ENCODE results near the gene TMEM259. TPM values are rescaled to one million over a fixed set of nuclear protein-coding genes. Genes with fewer than 3 reads are reported as not detected.

The TMEM259 gene
- total and polyA plus RNA-seq, 2 of the 13 experiments (the other 11 are each of a cell fraction or from before 2014, with no cell fraction given), result 64.7 to 164 TPM

DNA sequence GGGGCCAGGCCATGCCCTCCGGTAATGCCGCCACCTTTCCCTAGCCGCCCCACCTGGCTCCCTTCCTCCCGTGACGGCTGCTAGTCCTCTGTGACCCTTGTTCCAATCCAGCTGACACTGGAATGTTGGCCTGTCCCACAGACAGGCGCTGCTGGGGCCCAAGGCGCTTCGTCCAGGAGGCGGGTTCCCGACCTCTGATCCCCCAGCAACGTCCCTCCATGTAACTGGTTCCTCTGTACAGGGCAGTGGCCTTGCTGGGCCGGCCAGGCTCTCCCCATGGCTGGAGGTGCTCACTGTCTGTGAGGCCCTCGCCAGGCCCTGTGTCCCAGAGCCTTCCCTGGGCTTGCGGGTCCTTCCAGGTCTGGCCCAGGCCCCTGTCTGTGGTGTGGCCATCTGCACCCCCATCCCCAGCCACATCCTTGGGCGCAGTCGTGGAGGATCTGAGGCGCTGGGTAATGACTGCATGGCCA, 27.5 kb downstream of the TMEM259 start (continued):
- TF ChIP-seq, protein P1, sequence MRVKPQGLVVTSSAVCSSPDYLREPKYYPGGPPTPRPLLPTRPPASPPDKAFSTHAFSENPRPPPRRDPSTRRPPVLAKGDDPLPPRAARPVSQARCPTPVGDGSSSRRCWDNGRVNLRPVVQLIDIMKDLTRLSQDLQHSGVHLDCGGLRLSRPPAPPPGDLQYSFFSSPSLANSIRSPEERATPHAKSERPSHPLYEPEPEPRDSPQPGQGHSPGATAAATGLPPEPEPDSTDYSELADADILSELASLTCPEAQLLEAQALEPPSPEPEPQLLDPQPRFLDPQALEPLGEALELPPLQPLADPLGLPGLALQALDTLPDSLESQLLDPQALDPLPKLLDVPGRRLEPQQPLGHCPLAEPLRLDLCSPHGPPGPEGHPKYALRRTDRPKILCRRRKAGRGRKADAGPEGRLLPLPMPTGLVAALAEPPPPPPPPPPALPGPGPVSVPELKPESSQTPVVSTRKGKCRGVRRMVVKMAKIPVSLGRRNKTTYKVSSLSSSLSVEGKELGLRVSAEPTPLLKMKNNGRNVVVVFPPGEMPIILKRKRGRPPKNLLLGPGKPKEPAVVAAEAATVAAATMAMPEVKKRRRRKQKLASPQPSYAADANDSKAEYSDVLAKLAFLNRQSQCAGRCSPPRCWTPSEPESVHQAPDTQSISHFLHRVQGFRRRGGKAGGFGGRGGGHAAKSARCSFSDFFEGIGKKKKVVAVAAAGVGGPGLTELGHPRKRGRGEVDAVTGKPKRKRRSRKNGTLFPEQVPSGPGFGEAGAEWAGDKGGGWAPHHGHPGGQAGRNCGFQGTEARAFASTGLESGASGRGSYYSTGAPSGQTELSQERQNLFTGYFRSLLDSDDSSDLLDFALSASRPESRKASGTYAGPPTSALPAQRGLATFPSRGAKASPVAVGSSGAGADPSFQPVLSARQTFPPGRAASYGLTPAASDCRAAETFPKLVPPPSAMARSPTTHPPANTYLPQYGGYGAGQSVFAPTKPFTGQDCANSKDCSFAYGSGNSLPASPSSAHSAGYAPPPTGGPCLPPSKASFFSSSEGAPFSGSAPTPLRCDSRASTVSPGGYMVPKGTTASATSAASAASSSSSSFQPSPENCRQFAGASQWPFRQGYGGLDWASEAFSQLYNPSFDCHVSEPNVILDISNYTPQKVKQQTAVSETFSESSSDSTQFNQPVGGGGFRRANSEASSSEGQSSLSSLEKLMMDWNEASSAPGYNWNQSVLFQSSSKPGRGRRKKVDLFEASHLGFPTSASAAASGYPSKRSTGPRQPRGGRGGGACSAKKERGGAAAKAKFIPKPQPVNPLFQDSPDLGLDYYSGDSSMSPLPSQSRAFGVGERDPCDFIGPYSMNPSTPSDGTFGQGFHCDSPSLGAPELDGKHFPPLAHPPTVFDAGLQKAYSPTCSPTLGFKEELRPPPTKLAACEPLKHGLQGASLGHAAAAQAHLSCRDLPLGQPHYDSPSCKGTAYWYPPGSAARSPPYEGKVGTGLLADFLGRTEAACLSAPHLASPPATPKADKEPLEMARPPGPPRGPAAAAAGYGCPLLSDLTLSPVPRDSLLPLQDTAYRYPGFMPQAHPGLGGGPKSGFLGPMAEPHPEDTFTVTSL (CRISPR knock-in tag; IDR thresholded peaks at IDR 0.05; ENCODE audit: borderline replicate concordance), result no peak
- TF ChIP-seq MEIS2 (CRISPR knock-in tag; IDR thresholded peaks at IDR 0.05) (no peak), TBX2 (CRISPR knock-in tag; IDR thresholded peaks at IDR 0.05; ENCODE audit: borderline replicate concordance) (no peak), GABPB1 (CRISPR knock-in tag; IDR thresholded peaks at IDR 0.05) (peak; percentile 47; the same call in 1 of the 2 replicates), ONECUT2 (CRISPR knock-in tag; IDR thresholded peaks at IDR 0.05) (no peak), THYN1 (CRISPR knock-in tag; IDR thresholded peaks at IDR 0.05; ENCODE audit: borderline replicate concordance, low read depth) (no peak), FOXA3 (CRISPR knock-in tag; IDR thresholded peaks at IDR 0.05) (no peak; the same call in 1 of the 2 replicates), MAFG (CRISPR knock-in tag; IDR thresholded peaks at IDR 0.05) (no peak), GATA4 (IDR thresholded peaks at IDR 0.05; ENCODE audit: borderline replicate concordance, low read depth) (no peak), ZSCAN30 (CRISPR knock-in tag; IDR thresholded peaks at IDR 0.05) (no peak), ZNF850 (CRISPR knock-in tag; conservative IDR thresholded peaks at IDR 0.05) (no peak), ZNF589 (CRISPR knock-in tag; conservative IDR thresholded peaks at IDR 0.05) (no peak), KDM1A (CRISPR knock-in tag; IDR thresholded peaks at IDR 0.05) (no peak), KDM5B (CRISPR knock-in tag; IDR thresholded peaks at IDR 0.05; ENCODE audit: borderline replicate concordance) (no peak), TBL1XR1 (IDR thresholded peaks at IDR 0.05; ENCODE audit: borderline replicate concordance, low read length, partially characterized antibody) (no peak), RORA (CRISPR knock-in tag; IDR thresholded peaks at IDR 0.05) (no peak)
- TF ChIP-seq, protein P2, sequence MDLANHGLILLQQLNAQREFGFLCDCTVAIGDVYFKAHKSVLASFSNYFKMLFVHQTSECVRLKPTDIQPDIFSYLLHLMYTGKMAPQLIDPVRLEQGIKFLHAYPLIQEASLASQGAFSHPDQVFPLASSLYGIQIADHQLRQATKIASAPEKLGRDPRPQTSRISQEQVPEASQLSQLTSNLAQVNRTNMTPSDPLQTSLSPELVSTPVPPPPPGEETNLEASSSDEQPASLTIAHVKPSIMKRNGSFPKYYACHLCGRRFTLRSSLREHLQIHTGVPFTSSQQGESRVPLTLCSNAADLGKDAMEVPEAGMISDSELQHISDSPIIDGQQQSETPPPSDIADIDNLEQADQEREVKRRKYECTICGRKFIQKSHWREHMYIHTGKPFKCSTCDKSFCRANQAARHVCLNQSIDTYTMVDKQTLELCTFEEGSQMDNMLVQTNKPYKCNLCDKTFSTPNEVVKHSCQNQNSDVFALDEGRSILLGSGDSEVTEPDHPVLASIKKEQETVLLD (CRISPR knock-in tag; IDR thresholded peaks at IDR 0.05; ENCODE audit: low read depth), result 0 out of 2 replicates have a peak, but pooled peaks have one; percentile 28
- TF ChIP-seq, protein P3, sequence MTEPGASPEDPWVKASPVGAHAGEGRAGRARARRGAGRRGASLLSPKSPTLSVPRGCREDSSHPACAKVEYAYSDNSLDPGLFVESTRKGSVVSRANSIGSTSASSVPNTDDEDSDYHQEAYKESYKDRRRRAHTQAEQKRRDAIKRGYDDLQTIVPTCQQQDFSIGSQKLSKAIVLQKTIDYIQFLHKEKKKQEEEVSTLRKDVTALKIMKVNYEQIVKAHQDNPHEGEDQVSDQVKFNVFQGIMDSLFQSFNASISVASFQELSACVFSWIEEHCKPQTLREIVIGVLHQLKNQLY (CRISPR knock-in tag; IDR thresholded peaks at IDR 0.05), result peak; percentile 53; the same call in 1 of the 2 replicates
- TF ChIP-seq, protein P4, sequence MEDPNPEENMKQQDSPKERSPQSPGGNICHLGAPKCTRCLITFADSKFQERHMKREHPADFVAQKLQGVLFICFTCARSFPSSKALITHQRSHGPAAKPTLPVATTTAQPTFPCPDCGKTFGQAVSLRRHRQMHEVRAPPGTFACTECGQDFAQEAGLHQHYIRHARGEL (CRISPR knock-in tag; IDR thresholded peaks at IDR 0.05), result no peak
- TF ChIP-seq, protein P5, sequence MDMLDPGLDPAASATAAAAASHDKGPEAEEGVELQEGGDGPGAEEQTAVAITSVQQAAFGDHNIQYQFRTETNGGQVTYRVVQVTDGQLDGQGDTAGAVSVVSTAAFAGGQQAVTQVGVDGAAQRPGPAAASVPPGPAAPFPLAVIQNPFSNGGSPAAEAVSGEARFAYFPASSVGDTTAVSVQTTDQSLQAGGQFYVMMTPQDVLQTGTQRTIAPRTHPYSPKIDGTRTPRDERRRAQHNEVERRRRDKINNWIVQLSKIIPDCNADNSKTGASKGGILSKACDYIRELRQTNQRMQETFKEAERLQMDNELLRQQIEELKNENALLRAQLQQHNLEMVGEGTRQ (IDR thresholded peaks at IDR 0.05; ENCODE audit: low read depth, low read length), result no peak
- TF ChIP-seq, protein P5 (CRISPR knock-in tag; IDR thresholded peaks at IDR 0.05; ENCODE audit: borderline replicate concordance), result no peak

All from HepG2 (cell line).